GM21717 (cell line): ENCODE results near the gene NTM.

Experiments
- ATAC-seq: cut with Tn5 transposase; IDR thresholded peaks from one replicate; pipeline ENCODE4 v1.9.1; 2021; ENCODE audit warnings: mild to moderate bottlenecking, moderate library complexity; ENCODE audit not compliant: unreplicated experiment

NTM gene

DNA sequence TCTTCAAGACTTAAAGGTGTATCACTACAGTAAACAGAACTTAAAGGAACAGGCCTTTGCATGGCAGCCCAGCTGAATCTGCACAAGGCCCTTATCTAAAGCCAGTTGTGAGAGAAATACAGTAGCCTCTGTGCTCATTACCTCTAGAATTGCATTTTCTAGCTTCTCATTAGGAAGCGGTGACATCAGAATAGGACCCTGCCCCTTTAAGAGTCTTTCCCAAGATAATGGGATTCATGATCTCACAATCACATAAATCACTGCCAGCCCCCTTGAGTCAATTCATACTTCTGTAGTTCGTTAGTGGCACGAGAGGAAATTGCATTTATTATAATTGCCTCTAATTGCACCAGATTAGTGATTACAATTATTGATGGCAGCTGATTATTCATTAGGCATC, 170.3 kb downstream of the NTM start:
- ATAC-seq: no peak

DNA sequence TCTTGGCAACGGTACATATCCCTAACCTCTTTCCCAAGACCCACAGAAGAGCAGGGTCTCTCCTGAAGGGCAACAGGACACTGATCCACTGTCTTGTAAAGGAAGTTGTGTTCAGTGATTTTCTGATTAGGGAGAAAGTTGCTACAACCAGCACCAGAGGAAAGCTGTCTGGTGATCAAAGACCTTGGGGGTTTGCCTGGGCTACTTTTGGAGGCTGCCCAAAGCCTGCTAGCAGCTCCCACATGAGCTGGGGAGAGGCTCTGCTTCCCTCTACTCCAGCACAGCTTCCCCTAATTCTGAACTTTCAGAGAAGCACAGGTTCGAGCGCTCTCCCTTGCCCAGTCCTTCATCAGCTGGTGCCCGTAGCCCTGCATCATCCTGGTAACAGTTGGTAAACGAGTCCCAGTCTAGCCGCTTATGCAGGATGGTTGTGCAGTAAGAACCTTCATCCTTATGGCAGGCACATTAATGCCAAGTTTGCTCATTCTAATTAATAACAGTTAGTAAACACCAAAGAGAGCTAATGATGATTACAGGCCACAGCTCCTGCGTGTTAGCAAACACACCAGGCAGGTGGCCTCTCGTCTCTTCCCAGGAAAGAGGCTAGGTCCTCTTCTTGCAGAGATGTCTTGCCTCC, 173.1 kb downstream of the NTM start:
- no peak for ATAC-seq

DNA sequence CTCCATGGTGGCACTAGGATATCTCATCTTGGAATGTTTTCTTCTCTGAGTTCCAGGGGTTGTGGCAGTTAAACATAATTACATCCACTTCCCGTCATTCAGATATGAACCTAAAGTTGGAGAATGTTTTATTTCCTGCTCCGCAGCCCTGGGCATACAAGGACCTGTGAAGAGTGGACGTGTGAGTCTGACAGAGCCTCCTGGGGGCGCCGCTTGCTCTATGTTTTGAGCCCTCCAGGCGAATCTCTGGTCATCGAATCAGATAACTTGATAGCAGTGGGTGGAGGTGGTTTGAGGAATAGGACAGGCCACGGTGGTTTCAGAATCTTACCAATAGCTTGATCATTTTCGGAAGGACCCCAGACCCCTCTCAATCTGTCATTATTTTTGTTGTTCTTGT, 174.2 kb downstream of the NTM start:
- no peak for ATAC-seq

DNA sequence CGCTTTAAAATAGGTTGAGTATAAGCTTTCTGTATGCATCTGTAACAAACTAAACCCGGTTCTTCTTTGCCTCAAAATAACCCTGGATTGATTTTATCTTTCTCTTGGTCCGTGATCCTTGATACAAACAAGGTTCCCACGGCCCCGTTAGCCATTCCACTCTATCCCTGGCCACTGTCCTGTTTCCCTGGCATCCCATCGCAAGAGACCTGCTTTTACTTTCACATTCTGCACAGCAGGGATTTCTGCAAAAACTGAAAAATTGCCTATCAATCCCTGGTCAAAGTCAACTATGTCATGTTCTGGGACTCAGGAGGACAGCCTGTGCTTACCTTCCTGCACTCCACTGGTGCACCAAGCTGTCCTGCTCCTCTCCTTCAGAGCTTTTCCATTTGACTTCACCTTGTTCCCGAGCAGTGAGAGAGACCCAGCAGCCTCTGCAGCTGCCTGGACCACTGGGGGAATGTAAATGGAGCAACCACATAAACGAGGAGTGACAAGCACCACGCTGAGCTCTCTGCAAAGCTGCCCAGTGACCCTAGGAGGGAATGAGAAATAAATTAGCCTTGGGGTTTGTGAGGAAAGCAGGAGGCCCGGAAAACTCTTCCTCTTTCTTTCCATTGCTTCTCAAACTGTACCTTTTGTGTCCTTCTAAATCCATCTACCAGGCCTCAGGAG, 175.9 kb downstream of the NTM start:
- ATAC-seq: no peak

DNA sequence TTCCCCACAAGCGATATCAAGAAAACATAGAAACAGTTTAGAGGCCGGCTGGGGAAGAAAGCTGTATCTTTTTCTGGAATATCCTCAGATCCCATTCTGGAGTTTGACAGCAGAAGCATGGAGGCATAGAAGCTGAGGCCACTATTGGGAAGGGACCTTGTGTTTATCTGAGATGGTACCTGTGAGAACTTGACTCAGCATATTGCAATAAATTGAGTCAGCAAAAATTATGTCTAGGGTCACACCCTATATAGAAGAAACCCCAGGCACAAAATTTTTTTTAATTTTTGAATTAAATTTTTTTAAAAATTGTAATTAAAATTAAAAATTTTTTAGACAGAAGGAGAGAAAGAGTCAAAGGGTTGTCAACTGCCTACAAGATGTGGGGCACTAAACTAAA, 178.7 kb downstream of the NTM start:
- ATAC-seq: no peak

DNA sequence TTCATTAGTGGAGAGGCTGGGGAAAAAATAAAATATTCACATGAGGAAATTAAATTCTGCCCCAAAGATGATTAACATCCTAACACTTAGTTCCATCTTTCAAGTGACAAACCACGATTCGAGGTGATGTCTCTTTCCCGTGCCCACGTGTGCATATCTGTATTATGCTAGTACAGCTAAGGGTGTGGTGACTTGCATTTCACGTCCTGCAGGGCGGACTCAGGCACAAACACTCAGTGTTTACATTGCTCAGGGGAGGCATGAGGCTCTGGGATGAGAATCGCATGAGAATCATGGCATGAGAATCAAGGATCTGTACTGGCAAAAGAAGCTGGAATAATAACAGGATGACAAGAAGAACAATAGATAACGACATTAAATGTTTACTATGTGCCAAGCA, 179.4 kb downstream of the NTM start:
- no peak for ATAC-seq

DNA sequence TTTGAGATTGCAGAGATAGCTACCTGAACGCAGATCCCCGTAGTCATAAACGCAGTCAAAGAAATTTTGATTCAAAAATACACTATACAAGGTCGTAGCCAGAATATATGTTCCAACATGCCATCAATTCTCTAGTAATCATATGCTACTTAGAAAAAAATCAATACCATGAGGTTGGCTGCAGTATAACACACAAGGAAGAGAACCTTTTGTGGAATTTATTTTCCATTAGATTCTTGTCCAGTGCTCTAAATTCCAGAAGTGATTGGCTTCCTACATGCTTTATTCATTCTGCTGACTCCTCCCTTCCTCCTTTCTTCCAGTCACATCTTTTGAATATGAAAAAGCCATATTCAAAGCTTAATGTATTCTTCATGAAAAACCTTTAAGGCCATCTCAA, 189.9 kb downstream of the NTM start:
- no peak for ATAC-seq

DNA sequence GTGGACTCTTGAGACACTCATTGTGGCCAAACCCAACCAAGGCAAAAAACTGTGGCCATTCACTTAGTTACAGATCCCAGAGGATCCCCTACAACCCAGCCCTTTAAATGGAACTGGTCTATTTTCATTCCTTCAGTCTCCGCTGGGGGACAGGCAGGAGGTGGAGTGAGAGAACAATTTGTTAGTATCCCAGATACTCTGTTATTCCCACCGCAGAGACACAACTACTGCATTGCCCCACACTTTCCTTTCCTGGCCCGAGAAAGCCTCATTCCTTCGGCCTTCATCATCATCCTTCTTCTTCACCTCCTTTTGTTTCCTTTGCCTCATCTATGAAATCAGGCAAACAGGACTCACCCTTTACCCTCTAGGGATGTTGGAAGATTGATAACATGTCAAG, 191.1 kb downstream of the NTM start:
- ATAC-seq: no peak

DNA sequence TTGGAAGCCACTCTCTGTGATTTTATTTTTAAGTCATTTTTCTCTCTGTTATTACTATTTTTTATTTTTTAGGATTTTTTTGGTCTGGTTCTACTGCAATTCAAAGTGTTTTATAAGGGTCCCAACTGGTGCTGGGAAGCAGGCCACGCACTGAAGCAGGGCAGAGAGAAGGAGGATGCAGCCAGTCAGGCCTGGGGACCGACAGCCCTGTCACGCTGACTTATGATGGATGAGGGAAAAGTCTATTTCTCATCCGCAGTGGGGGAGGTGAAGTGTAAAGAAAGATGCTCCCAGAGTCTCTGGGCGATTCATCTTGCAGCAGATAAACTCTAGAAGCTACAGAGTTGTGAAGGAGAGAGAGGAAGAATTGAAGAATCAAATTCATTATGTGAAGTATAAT, 191.6 kb downstream of the NTM start:
- no peak for ATAC-seq

DNA sequence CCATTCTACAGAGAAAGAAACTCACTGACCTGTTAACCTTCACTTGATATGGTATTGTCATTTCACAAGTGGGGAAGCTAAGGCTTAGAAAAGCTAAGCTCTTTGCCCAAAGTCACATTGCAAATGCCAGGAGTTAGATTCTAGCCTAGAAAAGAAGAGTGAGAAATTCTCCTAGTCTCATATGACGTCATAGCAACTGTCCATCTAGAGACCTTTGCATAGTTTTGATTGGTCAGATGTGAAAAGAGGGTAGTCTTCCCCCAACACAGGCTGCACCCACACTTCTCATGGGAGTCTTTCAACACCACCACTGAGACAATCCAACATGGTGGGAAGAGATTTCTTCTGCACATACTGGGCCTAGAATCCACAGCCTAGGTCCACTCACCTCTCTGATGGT, 197.9 kb downstream of the NTM start:
- ATAC-seq: no peak

DNA sequence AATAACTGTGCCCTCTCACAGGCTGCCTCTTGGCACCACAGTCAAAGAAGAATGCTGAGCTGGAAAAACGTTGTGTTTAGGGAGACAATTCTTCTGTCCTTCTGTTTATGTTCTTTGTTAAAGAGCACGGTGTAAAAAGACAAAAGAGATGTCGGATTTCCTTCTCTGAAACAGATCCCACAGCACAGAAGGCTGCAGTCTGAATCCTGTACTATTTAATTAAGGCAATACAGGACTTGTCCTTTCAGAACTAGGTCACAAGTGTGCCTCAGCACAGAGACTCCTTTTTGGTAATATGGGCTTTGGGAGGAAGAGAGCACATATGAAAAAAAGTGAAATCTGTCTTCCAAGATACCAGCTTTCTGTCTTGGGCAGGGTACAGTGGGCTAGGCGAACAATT, 201.2 kb downstream of the NTM start:
- no peak for ATAC-seq

DNA sequence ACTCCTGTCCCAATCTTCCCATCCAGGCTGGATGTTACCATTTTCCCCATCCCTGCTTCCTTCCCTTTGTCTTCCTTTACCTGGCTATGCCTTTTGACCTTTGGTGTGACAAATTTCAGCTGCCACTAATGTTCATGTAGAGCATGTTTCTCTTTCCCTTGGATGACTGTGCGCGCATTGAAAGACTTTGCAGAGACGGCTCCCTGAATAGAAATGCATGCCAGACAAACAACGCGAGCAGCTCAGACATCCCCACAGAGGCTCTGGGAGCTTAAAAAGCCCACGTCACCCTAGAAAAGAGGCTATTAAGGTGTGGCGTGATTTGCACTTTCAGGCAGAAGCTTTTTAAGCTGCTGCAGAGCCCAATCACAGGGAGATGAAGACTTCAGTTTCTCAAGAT, 202.0 kb downstream of the NTM start:
- no peak for ATAC-seq

DNA sequence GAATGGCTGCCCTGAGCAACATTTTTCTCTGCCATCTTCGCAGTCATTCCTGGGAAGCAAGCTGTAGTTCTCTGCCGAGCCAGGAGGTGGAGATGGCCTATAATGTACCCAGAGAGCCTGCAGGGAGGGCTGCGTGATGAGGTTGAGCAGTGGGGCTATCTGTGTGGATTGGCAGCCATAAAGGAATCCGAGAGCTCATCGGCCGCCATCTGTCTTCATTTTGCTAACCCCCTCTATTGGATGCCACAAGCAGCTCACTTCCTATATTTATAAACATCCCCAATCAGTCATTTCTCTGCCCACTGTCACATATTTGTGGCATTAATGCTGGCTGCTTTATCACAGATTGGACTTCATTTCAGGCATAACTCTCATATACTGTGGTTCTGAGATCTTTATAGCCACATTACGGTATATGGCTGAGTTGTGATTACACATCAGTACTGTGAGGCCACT, 209.5 kb downstream of the NTM start:
- no peak for ATAC-seq

DNA sequence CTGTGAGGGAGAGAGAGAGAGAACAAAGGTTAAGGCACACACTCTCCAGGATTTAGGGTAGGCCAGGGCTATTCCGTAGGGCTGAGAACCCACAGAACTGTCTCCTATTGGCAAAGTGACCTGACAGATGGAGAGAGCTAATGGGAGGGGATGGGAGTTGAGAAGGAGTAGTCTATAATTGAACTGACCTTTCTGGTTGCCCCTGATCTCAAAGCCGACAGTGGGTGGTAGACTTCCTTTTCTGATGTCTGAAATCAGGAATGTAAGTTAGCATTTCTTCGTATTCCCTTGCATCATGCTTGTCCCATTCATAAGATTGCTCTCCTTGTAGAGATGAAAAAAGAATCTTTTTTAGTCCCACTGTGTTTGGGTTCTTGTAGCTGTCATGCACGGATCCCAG, 210.1 kb downstream of the NTM start:
- no peak for ATAC-seq

DNA sequence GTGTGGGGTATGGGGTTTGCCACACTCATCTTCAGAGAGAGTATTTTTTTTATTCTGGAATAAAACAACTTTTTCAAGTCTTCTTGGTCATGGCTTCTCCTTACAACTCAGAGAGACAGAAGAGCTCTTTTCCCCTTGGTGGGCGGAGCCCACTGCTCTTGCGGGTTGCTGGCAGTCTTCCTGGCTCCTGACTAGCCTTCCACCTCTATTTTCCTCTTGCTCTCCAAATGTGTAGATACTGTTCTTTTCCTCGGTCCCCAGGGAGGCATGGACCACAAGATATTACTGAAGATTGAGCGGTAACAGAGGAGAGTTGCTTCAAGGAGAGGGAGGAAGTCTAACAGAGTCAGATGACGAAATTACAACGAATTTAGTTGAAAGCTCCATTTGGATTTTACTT, 210.6 kb downstream of the NTM start:
- no peak for ATAC-seq

DNA sequence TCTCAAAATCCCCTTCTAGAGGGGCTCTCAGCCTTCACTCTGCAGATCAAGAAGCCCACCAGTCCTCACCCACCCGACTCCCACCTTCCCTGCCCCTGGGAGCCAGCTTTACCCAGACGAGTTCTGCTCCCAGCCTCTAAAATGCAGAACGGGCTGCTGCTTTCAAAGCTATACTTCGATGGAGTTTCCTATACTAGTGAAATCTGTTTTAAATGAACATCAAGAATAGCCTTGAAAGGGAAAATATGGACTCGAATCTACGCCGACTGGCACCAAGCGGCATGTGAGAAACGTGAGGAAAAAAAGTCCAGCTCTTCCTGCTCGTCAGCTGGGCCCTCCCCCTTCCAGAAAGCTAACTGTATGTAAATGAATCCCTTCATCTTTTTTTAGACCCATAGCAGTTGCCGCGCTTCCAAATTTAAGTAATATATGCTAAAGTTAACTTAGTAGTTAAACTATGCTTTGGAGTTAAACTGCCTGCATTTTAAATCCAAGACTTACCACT, 211.7 kb downstream of the NTM start:
- ATAC-seq: no peak

DNA sequence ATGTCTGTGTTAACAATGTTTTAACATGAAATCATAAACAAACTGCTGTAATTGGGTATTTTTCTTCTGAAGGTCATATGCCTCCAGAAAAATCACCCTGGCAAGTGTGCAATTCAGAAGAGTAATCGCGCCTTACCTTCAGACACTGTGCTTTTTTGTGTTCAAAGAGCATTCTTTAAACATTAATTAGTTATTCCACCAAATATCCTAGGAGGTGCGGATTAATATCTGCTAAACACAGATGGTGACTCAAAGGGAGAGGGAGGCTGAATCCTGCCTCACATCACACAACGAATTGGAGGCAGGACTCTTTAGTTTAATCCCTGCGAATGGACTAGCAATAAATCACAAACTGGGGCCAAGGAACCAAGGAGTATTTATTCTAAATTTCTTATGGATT, 213.0 kb downstream of the NTM start:
- no peak for ATAC-seq

DNA sequence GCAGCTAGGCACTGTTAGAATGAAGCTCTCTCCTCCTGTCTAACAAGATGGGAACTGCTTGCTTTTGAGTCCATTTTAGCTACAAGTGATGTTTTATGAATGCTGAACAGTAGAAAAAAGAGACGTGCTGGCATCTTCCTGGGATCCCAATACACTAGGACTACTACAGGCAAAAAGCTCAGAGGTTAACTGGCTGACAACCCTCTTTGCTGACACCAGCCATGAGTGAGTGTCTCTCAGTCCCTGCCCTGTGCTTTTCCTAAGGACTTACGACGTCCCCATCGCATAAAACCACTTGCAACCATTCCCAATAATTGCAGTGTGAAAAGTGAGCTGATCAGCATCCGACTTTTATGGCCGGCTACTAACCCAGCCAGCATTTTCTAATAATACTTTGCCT, 213.5 kb downstream of the NTM start:
- no peak for ATAC-seq

DNA sequence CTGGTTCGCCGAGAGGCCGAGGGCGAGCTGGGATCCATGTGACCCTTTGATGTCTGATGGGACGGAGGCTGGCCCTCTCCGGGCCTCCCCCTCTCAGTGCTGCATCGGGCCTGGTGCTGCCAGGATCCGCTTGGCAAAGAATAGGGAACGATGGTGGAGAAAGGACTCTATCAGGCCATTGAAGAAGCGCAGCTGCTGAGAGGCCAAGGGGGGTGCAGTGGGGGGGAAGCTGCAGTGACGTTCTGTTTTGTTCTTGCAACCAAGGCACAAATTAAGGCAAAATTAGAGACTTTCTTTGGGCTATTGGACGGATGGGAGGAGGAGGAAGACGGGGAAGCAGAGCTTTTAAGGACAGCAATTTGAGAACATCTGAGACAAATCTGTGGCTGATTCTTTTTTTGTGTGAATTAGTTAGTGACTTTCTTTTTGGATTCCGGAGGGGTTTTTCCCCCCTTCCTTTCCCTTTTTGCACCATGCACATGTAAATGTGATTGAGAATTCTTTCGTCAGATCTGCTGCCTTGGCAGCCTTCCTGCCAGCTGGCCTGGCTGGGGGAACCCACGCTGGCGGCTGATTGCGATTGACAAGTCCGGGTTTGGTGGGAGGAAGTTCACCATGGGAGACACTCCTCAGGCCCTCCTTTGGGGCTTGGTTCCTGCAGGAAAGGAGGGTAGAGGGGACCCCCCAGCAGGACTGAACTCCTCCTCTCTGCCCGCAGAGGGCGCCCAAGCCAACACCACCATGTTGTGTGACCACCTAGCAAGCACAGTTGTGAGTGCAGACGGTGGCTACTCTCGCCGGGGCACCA, 214.6 kb downstream of the NTM start:
- no peak for ATAC-seq

DNA sequence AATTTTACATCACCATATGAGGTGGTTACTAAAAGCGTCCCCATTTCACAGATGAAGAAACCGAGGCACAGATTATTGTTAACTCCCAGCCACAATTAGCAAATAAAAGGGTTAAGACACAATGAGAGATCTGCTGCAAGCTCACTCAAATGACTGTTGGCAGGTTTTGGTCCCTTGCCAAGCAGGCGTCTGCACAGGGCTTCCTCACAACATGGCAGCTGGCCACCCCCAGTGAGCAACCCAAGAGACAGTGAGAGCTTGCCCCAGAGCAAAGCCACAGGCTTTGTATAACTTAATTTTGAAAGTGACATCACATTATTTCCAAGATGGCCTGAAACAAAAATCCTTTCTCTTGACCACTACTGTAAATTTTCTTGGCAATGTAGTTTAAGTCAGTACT, 217.6 kb downstream of the NTM start:
- ATAC-seq: no peak

DNA sequence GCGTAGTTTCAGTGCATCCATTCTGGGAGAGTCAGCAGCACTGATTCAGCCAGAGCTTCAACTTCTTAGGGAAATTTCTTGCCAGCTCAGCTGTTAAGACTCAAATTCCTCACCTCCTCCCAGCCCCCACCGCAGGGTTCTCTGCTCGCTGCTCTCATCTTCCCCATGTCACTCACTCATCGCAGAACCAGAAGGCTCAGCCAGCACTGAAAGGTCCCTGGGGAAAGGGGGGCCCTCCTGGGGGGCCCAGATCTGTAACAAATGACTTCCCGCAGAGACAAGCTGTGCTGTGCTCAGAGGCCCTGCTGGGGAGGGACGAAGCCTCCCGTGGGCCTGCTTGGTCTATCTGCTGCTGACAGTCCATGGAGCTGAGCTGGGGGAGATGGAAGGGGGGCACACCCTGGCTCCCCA, 220.6 kb downstream of the NTM start:
- ATAC-seq: no peak

DNA sequence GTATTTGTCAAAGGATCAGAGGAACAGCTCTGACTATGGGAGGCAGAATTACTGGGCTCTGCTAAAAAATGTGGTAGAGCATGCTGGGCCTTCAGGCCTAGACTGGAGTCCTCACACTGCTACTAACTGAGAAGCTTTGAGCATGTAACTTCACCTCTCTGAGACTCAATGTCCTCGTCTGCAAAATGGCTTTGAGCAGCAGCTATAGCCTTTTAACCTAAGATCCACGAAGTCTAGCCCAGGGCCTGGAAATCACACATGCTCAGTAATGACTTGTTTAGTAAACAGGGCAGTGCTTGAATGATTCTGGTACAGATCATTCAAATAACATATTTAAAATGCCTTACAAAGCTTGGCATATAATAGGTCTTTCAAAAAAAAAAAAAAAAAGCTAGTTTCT, 221.7 kb downstream of the NTM start:
- ATAC-seq: no peak
